ENCODE data around the gene PRKN. TPM values are rescaled to one million over a fixed set of nuclear protein-coding genes. Genes with fewer than 3 reads are reported as not detected.

The PRKN gene
- total and polyA plus RNA-seq, 9 of the 15 experiments (the other 6 are each of a cell fraction or from before 2014, with no cell fraction given), result 0.03 to 0.96 (median 0.15) TPM; not detected in 2

- ChIA-PET CTCF (ENCODE audit: low intra/inter-chr PET ratio) (no interaction called here), POLR2A (interaction anchor here (0.7 kb wide), 1 partner anchor 9 kb away, joined by 3 read pairs; no protein-coding TSS in a partner anchor)
- no peaks in the 10 kb centered on the region for H3K9me1 ChIP-seq (ENCODE audit: control insufficient read depth, insufficient read depth, low read length)
- no peaks in the 10 kb centered on the region for H3K4me1 ChIP-seq (replicated peaks in 1 of 2; ENCODE audit: control insufficient read depth in 2 of 2, insufficient read depth in 2 of 2, low read length in 2 of 2)
- no peaks in the 10 kb centered on the region for H3K79me2 ChIP-seq (ENCODE audit: control insufficient read depth, insufficient read depth, low read length)
- H3K4me2 ChIP-seq (ENCODE audit: insufficient read depth, low read length), result no peak overlapping the region
- ATAC-seq (no peak), FAIRE-seq (no peak), DNase-seq (ENCODE audit: extremely low read depth in 1 of 4, low spot score in 3 of 4) (no peak)
- H3K4me3 ChIP-seq, result no peak overlapping the region
- TF ChIP-seq, protein P1, sequence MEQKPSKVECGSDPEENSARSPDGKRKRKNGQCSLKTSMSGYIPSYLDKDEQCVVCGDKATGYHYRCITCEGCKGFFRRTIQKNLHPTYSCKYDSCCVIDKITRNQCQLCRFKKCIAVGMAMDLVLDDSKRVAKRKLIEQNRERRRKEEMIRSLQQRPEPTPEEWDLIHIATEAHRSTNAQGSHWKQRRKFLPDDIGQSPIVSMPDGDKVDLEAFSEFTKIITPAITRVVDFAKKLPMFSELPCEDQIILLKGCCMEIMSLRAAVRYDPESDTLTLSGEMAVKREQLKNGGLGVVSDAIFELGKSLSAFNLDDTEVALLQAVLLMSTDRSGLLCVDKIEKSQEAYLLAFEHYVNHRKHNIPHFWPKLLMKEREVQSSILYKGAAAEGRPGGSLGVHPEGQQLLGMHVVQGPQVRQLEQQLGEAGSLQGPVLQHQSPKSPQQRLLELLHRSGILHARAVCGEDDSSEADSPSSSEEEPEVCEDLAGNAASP (IDR thresholded peaks at IDR 0.05), result no peak
- TF ChIP-seq PTTG1 (tag; IDR thresholded peaks at IDR 0.05; ENCODE audit: low read depth), result no peak
- TF ChIP-seq, protein P2, sequence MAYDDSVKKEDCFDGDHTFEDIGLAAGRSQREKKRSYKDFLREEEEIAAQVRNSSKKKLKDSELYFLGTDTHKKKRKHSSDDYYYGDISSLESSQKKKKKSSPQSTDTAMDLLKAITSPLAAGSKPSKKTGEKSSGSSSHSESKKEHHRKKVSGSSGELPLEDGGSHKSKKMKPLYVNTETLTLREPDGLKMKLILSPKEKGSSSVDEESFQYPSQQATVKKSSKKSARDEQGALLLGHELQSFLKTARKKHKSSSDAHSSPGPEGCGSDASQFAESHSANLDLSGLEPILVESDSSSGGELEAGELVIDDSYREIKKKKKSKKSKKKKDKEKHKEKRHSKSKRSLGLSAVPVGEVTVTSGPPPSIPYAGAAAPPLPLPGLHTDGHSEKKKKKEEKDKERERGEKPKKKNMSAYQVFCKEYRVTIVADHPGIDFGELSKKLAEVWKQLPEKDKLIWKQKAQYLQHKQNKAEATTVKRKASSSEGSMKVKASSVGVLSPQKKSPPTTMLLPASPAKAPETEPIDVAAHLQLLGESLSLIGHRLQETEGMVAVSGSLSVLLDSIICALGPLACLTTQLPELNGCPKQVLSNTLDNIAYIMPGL (CRISPR knock-in tag; IDR thresholded peaks at IDR 0.05), result no peak
- no peak for TF ChIP-seq MCM2 (IDR thresholded peaks at IDR 0.05; ENCODE audit: low read depth)
- TF ChIP-seq NUFIP1 (IDR thresholded peaks at IDR 0.05; ENCODE audit: partially characterized antibody), result no peak
- no peak for TF ChIP-seq RFX7 (CRISPR knock-in tag; IDR thresholded peaks at IDR 0.05)
- TF ChIP-seq CHD2 (IDR thresholded peaks at IDR 0.05; ENCODE audit: low read depth, low read length), result no peak
- no peak for TF ChIP-seq ZNF316 (IDR thresholded peaks at IDR 0.05)
- TF ChIP-seq ZEB2 (IDR thresholded peaks at IDR 0.05), result no peak
- TF ChIP-seq JUN (IDR thresholded peaks at IDR 0.05; ENCODE audit: borderline replicate concordance, low read depth, low read length), result no peak
- TF ChIP-seq JUN (CRISPR knock-in tag; IDR thresholded peaks at IDR 0.05; ENCODE audit: borderline replicate concordance), result no peak
- TF ChIP-seq SIX5 (IDR thresholded peaks at IDR 0.05; ENCODE audit: borderline replicate concordance in 1 of 2, insufficient read depth in 1 of 2, low read depth in 1 of 2, low read length in 2 of 2), result no peak
- TF ChIP-seq LEF1 (IDR thresholded peaks at IDR 0.05), result no peak
- no peak for TF ChIP-seq CAMTA2 (CRISPR knock-in tag; conservative IDR thresholded peaks at IDR 0.05)
- no peak for TF ChIP-seq HDAC6 (IDR thresholded peaks at IDR 0.05; ENCODE audit: low read depth, low read length)
- TF ChIP-seq SFPQ (IDR thresholded peaks at IDR 0.05; ENCODE audit: low read depth, low read length), result no peak
- no peak for TF ChIP-seq ZFP36 (IDR thresholded peaks at IDR 0.05; ENCODE audit: low read depth, low read length, partially characterized antibody)
- TF ChIP-seq HMGN3 (IDR thresholded peaks at IDR 0.05; ENCODE audit: borderline replicate concordance, extremely low read depth, insufficient read length, low read depth, low read length), result no peak
- no peaks in the 10 kb centered on the region for H3K9me3 ChIP-seq (replicated peaks; ENCODE audit: control insufficient read depth, insufficient read depth, low read depth, low read length)
- no peaks in the 10 kb centered on the region for H4K20me1 ChIP-seq (replicated peaks; ENCODE audit: control insufficient read depth, insufficient read depth, low read length)
- H3K27me3 ChIP-seq (ENCODE audit: control insufficient read depth in 2 of 2, insufficient read depth in 2 of 2, low read length in 2 of 2), result no peaks in the 10 kb centered on the region
- intact Hi-C loops (cut with micrococcal nuclease), result no loop called here
- no peak overlapping the region for H3K27ac ChIP-seq (ENCODE audit: extremely low read depth, low read depth, low read length)
- in situ Hi-C loops (cut with MboI), result no loop called here
- H2AFZ ChIP-seq (ENCODE audit: low read depth, low read length), result no peak overlapping the region
- no TSS peak for BruUV-seq (replicated peaks)
- no peaks in the 10 kb centered on the region for H3K36me3 ChIP-seq (ENCODE audit: control insufficient read depth, insufficient read depth, low read length)
- no peak overlapping the region for H3K9ac ChIP-seq (ENCODE audit: insufficient read depth in 1 of 2, low read depth in 2 of 2, low read length in 2 of 2)
- WGBS (ENCODE audit: insufficient coverage, low coverage, missing lambda C conversion rate), result 1% methylated on average over 4 of the region's 4 CpGs
Observed at GRCh38 chr6:161624111-161624510, 1103.5 kb downstream of the PRKN start.
